NT2/D1 (cell line): ENCODE data around the gene CLDN10.

ENCODE experiments used
- SUZ12 ChIP-seq: IDR thresholded peaks from 2 replicates; pipeline ENCODE4 v1.6.1; 2011; ENCODE audit not compliant: insufficient read length, insufficient read depth; ENCODE audit errors: extremely low read depth
- ZNF274 ChIP-seq: IDR thresholded peaks from 2 replicates; pipeline ENCODE4 v1.6.1; 2011; ENCODE audit warnings: mild to moderate bottlenecking, low read depth, low read length

DNA sequence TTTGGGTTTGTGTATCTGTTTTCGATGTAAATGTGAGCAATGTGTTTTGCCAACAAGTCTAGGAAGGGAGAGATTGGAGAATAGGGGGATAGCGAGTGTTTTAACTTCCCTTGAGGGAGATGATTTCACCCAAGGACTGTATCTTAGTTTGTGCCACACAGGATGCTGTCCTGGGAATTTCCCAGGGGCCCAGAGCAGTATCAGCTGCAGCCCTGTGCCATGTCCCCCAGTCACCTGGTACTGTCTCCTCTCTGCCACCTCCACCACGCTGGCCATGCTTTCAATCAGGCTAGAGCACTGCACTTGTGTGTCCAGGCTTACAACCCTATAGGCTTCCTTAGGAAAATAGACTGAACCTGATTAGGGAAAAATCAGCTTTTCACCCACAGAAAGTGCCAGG is 40.1 kb upstream of the CLDN10 start:
- TF ChIP-seq ZNF274 (no peak), SUZ12 (no peak)
